ENCODE results near the gene APMAP. TPM values are rescaled to one million over a fixed set of nuclear protein-coding genes. Genes with fewer than 3 reads are reported as not detected.

Gene APMAP
- total and polyA plus RNA-seq, 10 of the 15 experiments (the other 5 are each of a cell fraction or from before 2014, with no cell fraction given), result 12.1 to 60.2 (median 32.7) TPM

- Histone ChIP-seq H3K79me2 (ENCODE audit: control insufficient read depth, insufficient read depth, low read length) (no peaks in the 10 kb centered on the region), H3K9me3 (replicated peaks; ENCODE audit: control insufficient read depth, insufficient read depth, low read length) (no peaks in the 10 kb centered on the region; the same call in 2 of the 3 replicates), H3K4me2 (ENCODE audit: control insufficient read depth, insufficient read depth) (no peak overlapping the region), H2AFZ (ENCODE audit: control insufficient read depth, low read depth, low read length) (no peak overlapping the region), H4K20me1 (ENCODE audit: control insufficient read depth, insufficient read depth) (no peaks in the 10 kb centered on the region), H3K36me3 (ENCODE audit: control insufficient read depth in 2 of 2, insufficient read depth in 2 of 2, low read length in 1 of 2) (no peaks in the 10 kb centered on the region), H3K4me1 (ENCODE audit: control insufficient read depth, insufficient read depth, low read length) (no peaks in the 10 kb centered on the region), H3K27ac (ENCODE audit: control insufficient read depth, insufficient read depth) (no peak overlapping the region), H3K4me3 (no peak overlapping the region), H3K9ac (ENCODE audit: control insufficient read depth, insufficient read depth, low read length) (no peak overlapping the region), H3K27me3 (replicated peaks in 1 of 2; ENCODE audit: control insufficient read depth in 2 of 2, insufficient read depth in 2 of 2, low read length in 1 of 2) (no peaks in the 10 kb centered on the region)
- BruUV-seq (replicated peaks), result no TSS peak
- no peak for FAIRE-seq
- ChIA-PET SMC1A (ENCODE audit: uncharacterized antibody, unreplicated experiment) (no interaction called here), CTCF (no interaction called here), RAD21 (ENCODE audit: unreplicated experiment) (no interaction called here), POLR2A (no interaction called here)
- 8% methylated on average over 3 of the region's 3 CpGs for WGBS (ENCODE audit: insufficient coverage, insufficient replicate concordance, low lambda C conversion rate, missing lambda C conversion rate)
- no peak for ATAC-seq
- intact Hi-C loops (cut with micrococcal nuclease; ENCODE audit: unreplicated experiment), result no loop called here
- in situ Hi-C loops (cut with MboI), result no loop called here
- no peak for DNase-seq (ENCODE audit: low read depth, low spot score)
- TF ChIP-seq EZH2 (IDR thresholded peaks at IDR 0.05; ENCODE audit: borderline replicate concordance, control insufficient read depth, low read depth, low read length) (no peak), GATAD2B (conservative IDR thresholded peaks at IDR 0.05; ENCODE audit: low read depth) (no peak), SMARCA5 (IDR thresholded peaks at IDR 0.05) (no peak), ATF7 (IDR thresholded peaks at IDR 0.05; ENCODE audit: low read depth) (no peak), DPF2 (IDR thresholded peaks at IDR 0.05) (no peak), NRF1 (conservative IDR thresholded peaks at IDR 0.05; ENCODE audit: low read depth, low read length) (no peak), ZNF622 (IDR thresholded peaks at IDR 0.05) (no peak), NR2F1 (conservative IDR thresholded peaks at IDR 0.05) (no peak), FOXM1 (IDR thresholded peaks at IDR 0.05; ENCODE audit: low read depth, low read length) (no peak), SREBF2 (IDR thresholded peaks at IDR 0.05; ENCODE audit: low read length) (no peak), POLR2AphosphoS2 (IDR thresholded peaks at IDR 0.05; ENCODE audit: low read depth, low read length) (no peak), CEBPB (IDR thresholded peaks at IDR 0.05; ENCODE audit: borderline replicate concordance in 1 of 2, low read depth in 2 of 2, low read length in 2 of 2) (no peak), SRF (IDR thresholded peaks at IDR 0.05; ENCODE audit: low read depth in 2 of 2, low read length in 2 of 2) (no peak), NFYA (IDR thresholded peaks at IDR 0.05; ENCODE audit: borderline replicate concordance, low read depth, low read length) (no peak), RAD51 (IDR thresholded peaks at IDR 0.05) (no peak), CBX5 (IDR thresholded peaks at IDR 0.05; ENCODE audit: low read depth) (no peak), CHD1 (IDR thresholded peaks at IDR 0.05; ENCODE audit: low read depth, low read length) (no peak), BACH1 (IDR thresholded peaks at IDR 0.05; ENCODE audit: borderline replicate concordance) (no peak), ZBTB11 (CRISPR knock-in tag; IDR thresholded peaks at IDR 0.05) (no peak), RFX5 (IDR thresholded peaks at IDR 0.05; ENCODE audit: low read depth, low read length) (no peak)
Observed at GRCh38 chr20:24943731-24944130, 48.8 kb downstream of the APMAP start.
